ENCODE measurements around the gene RRP15.

Gene RRP15

GRCh38 chr1:218284917-218285635 lies at the start of gene RRP15:
Gene RRP15, plus strand, starts transcription at chr1:218285293. Its CDS starts 24 bp downstream, at chr1:218285317.
- TF ChIP-seq, protein P1, sequence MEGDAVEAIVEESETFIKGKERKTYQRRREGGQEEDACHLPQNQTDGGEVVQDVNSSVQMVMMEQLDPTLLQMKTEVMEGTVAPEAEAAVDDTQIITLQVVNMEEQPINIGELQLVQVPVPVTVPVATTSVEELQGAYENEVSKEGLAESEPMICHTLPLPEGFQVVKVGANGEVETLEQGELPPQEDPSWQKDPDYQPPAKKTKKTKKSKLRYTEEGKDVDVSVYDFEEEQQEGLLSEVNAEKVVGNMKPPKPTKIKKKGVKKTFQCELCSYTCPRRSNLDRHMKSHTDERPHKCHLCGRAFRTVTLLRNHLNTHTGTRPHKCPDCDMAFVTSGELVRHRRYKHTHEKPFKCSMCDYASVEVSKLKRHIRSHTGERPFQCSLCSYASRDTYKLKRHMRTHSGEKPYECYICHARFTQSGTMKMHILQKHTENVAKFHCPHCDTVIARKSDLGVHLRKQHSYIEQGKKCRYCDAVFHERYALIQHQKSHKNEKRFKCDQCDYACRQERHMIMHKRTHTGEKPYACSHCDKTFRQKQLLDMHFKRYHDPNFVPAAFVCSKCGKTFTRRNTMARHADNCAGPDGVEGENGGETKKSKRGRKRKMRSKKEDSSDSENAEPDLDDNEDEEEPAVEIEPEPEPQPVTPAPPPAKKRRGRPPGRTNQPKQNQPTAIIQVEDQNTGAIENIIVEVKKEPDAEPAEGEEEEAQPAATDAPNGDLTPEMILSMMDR (IDR thresholded peaks at IDR 0.05; ENCODE audit: low read depth, low read length) = no peak

GRCh38 chr1:218242171-218242570 lies 42.9 kb upstream of the RRP15 start:
- no peak overlapping the region for H3K4me3 ChIP-seq (ENCODE audit: low read depth, low read length)
- TF ChIP-seq, protein P1 (IDR thresholded peaks at IDR 0.05; ENCODE audit: low read depth, low read length) = no peak

More at GRCh38 chr1:218284917-218285635, at the start of gene RRP15:
- H3K4me3 ChIP-seq (ENCODE audit: low read depth, low read length) = peak within 1 kb of the TSS; percentile 74

GRCh38 chr1:218247339-218247738 lies 37.8 kb upstream of the RRP15 start:
- TF ChIP-seq, protein P1 (IDR thresholded peaks at IDR 0.05; ENCODE audit: low read depth, low read length) = no peak
- no peak overlapping the region for H3K4me3 ChIP-seq (ENCODE audit: low read depth, low read length)

GRCh38 chr1:218249338-218250140 lies 35.6 kb upstream of the RRP15 start:
- no peak overlapping the region for H3K4me3 ChIP-seq (ENCODE audit: low read depth, low read length)
- TF ChIP-seq, protein P1 (IDR thresholded peaks at IDR 0.05; ENCODE audit: low read depth, low read length) = no peak

- TF ChIP-seq, protein P1 (IDR thresholded peaks at IDR 0.05; ENCODE audit: low read depth, low read length) = no peak
Observed at GRCh38 chr1:218250492-218250891, 34.6 kb upstream of the RRP15 start.

GRCh38 chr1:218254296-218254946 lies 30.7 kb upstream of the RRP15 start:
- TF ChIP-seq, protein P1 (IDR thresholded peaks at IDR 0.05; ENCODE audit: low read depth, low read length) = no peak
- no peak overlapping the region for H3K4me3 ChIP-seq (ENCODE audit: low read depth, low read length)

More at GRCh38 chr1:218250492-218250891, 34.6 kb upstream of the RRP15 start:
- no peak overlapping the region for H3K4me3 ChIP-seq (ENCODE audit: low read depth, low read length)
